Epithelial cell of prostate (primary cell): ENCODE data around the gene IVD.
A peak's percentile ranks its signal among the peaks of the same experiment; 100 is the strongest.

Experiments
- DNase-seq: peaks from one replicate; pipeline ENCODE4 v3.0.0-alpha.2; 2011; ENCODE audit warnings: low read depth, low spot score
- H3K27ac ChIP-seq: fragments of 450-650 bp; 2 replicates; pipeline ENCODE4 v1.5.1; 2017; ENCODE audit warnings: mild to moderate bottlenecking

IVD gene

GRCh38 chr15:40405501-40406381 lies at the start of gene IVD:
TSS of gene IVD (plus strand) at chr15:40405795. CDS start at chr15:40405828, 33 bp downstream.
- DNase-seq: no peak
- peak within 1 kb of the TSS; percentile 52 for H3K27ac ChIP-seq

GRCh38 chr15:40355976-40356585 lies 49.5 kb upstream of the IVD start:
- DNase-seq: no peak

GRCh38 chr15:40357246-40357645 lies 48.3 kb upstream of the IVD start:
- no peak overlapping the region for H3K27ac ChIP-seq
- DNase-seq: no peak

More at GRCh38 chr15:40355976-40356585, 49.5 kb upstream of the IVD start:
- H3K27ac ChIP-seq: no peak overlapping the region

GRCh38 chr15:40357723-40358470 lies 47.7 kb upstream of the IVD start, which contains the start of gene DISP2:
TSS of gene DISP2 (plus strand) at chr15:40358219. CDS start at chr15:40358322, 103 bp downstream.
- DNase-seq: no peak
- no peak within 1 kb of the TSS for H3K27ac ChIP-seq

GRCh38 chr15:40358471-40359353 lies 46.9 kb upstream of the IVD start:
- no peak overlapping the region for H3K27ac ChIP-seq
- DNase-seq: no peak

- H3K27ac ChIP-seq: no peak overlapping the region
- DNase-seq: no peak
Measured at GRCh38 chr15:40360015-40360414, 45.6 kb upstream of the IVD start.

- no peak overlapping the region for H3K27ac ChIP-seq
- DNase-seq: no peak
Measured at GRCh38 chr15:40361640-40362039, 44.0 kb upstream of the IVD start.

- no peak for DNase-seq
- H3K27ac ChIP-seq: no peak overlapping the region
Measured at GRCh38 chr15:40363611-40364010, 42.0 kb upstream of the IVD start.

- no peak overlapping the region for H3K27ac ChIP-seq
- no peak for DNase-seq
Measured at GRCh38 chr15:40364251-40364650, 41.3 kb upstream of the IVD start.

GRCh38 chr15:40365016-40365415 lies 40.6 kb upstream of the IVD start:
- no peak overlapping the region for H3K27ac ChIP-seq
- DNase-seq: no peak

- no peak for DNase-seq
- no peak overlapping the region for H3K27ac ChIP-seq
Measured at GRCh38 chr15:40365624-40366456, 39.8 kb upstream of the IVD start.

GRCh38 chr15:40366457-40367370 lies 38.9 kb upstream of the IVD start:
- no peak overlapping the region for H3K27ac ChIP-seq
- DNase-seq: no peak

- DNase-seq: no peak
- no peak overlapping the region for H3K27ac ChIP-seq
Measured at GRCh38 chr15:40367371-40367685, 38.3 kb upstream of the IVD start.

- no peak overlapping the region for H3K27ac ChIP-seq
- DNase-seq: peak; percentile 59
Measured at GRCh38 chr15:40367686-40368611, 37.6 kb upstream of the IVD start.

GRCh38 chr15:40368719-40369473 lies 36.7 kb upstream of the IVD start:
- H3K27ac ChIP-seq: no peak overlapping the region

GRCh38 chr15:40369474-40369869 lies 36.1 kb upstream of the IVD start:
- no peak overlapping the region for H3K27ac ChIP-seq
- no peak for DNase-seq

More at GRCh38 chr15:40368719-40369473, 36.7 kb upstream of the IVD start:
- DNase-seq: no peak
